ENCODE data around the gene DNAI1. TPM values are rescaled to one million over a fixed set of nuclear protein-coding genes. Genes with fewer than 3 reads are reported as not detected.

The DNAI1 gene
- polyA plus RNA-seq, 1 of the 3 experiments (the other 2 are of a cell fraction), result 0.46 TPM

GRCh38 chr9:34514401-34514800, 55.8 kb downstream of the DNAI1 start (continued):
- TF ChIP-seq, protein P1, sequence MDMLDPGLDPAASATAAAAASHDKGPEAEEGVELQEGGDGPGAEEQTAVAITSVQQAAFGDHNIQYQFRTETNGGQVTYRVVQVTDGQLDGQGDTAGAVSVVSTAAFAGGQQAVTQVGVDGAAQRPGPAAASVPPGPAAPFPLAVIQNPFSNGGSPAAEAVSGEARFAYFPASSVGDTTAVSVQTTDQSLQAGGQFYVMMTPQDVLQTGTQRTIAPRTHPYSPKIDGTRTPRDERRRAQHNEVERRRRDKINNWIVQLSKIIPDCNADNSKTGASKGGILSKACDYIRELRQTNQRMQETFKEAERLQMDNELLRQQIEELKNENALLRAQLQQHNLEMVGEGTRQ (IDR thresholded peaks at IDR 0.05; ENCODE audit: borderline replicate concordance, low read depth, low read length), result no peak
- TF ChIP-seq GABPA (IDR thresholded peaks at IDR 0.05; ENCODE audit: low read depth), result no peak
- no peak for TF ChIP-seq TAF1 (IDR thresholded peaks at IDR 0.05; ENCODE audit: borderline replicate concordance, low read depth, low read length)
- TF ChIP-seq POLR2AphosphoS5 (IDR thresholded peaks at IDR 0.05; ENCODE audit: low read depth, low read length), result no peak

DNA sequence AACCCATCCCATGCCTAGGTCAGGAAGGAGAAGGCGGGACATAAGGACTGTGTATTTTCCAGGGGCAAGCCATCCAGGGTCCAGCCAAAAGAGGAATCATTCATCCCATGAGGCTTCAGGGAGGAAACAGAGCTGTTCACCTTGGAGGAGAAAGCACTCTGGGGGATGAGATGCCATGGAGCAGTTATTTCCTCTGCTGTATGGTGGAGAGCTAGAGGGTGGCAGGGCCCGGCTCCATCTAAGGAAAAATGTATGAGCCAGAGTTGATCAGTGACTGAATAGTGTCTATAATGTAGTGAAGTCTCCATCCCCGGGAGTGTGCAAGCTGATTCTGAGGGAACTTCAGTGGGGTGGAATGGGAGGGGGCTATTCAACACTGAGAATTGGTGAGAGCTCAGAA, 56.2 kb downstream of the DNAI1 start:
- no peaks in the 10 kb centered on the region for H3F3A ChIP-seq (replicated peaks; ENCODE audit: insufficient read depth)
- no peak overlapping the region for H2AFZ ChIP-seq (ENCODE audit: low read depth)
- no peaks in the 10 kb centered on the region for H3K9me2 ChIP-seq
- H3K27ac ChIP-seq (ENCODE audit: low read depth in 2 of 2, low read length in 1 of 2), result no peak overlapping the region
- H3K27me3 ChIP-seq (ENCODE audit: insufficient read depth), result no peaks in the 10 kb centered on the region; the same call in 1 of the 2 replicates
- peaks cover 0 to 16% of the 10 kb centered on the region in 2 experiments; a peak in 1 of 4 replicates for H3K4me1 ChIP-seq (ENCODE audit: control insufficient read depth in 1 of 2, insufficient read depth in 2 of 2, low read depth in 1 of 2, low read length in 1 of 2)
- no peak overlapping the region for H3K9ac ChIP-seq
- no peaks in the 10 kb centered on the region for H4K20me1 ChIP-seq (ENCODE audit: insufficient read depth)
- CTCF ChIA-PET, result interaction anchor here (0.6 to 7.0 kb wide), 7 partner anchors 14 to 111 kb away, joined by 3 to 53 read pairs (median 3); no protein-coding TSS in a partner anchor
- H3K36me3 ChIP-seq (replicated peaks in 1 of 2; ENCODE audit: control insufficient read depth in 1 of 2, insufficient read depth in 2 of 2, low read length in 1 of 2), result no peaks in the 10 kb centered on the region
- H3K79me2 ChIP-seq (ENCODE audit: insufficient read depth), result no peaks in the 10 kb centered on the region
- no peak overlapping the region for H3K4me2 ChIP-seq
- TF ChIP-seq USF1 (IDR thresholded peaks at IDR 0.05; ENCODE audit: borderline replicate concordance, low read depth) (no peak), TEAD4 (IDR thresholded peaks at IDR 0.05; ENCODE audit: borderline replicate concordance, insufficient read depth) (no peak), CTCF (IDR thresholded peaks at IDR 0.05) (no peak), SIN3A (IDR thresholded peaks at IDR 0.05; ENCODE audit: borderline replicate concordance, low read depth, low read length) (no peak), RCOR1 (IDR thresholded peaks at IDR 0.05; ENCODE audit: low read length) (no peak), ELF1 (IDR thresholded peaks at IDR 0.05) (no peak), EZH2phosphoT487 (IDR thresholded peaks at IDR 0.05; ENCODE audit: borderline replicate concordance, low read depth) (no peak), RAD21 (IDR thresholded peaks at IDR 0.05; ENCODE audit: low read length) (no peak)
- TF ChIP-seq, protein P2, sequence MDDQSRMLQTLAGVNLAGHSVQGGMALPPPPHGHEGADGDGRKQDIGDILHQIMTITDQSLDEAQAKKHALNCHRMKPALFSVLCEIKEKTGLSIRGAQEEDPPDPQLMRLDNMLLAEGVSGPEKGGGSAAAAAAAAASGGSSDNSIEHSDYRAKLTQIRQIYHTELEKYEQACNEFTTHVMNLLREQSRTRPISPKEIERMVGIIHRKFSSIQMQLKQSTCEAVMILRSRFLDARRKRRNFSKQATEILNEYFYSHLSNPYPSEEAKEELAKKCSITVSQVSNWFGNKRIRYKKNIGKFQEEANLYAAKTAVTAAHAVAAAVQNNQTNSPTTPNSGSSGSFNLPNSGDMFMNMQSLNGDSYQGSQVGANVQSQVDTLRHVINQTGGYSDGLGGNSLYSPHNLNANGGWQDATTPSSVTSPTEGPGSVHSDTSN (IDR thresholded peaks at IDR 0.05), result no peak
- no peaks in the 10 kb centered on the region for H3K9me3 ChIP-seq
- H3K4me3 ChIP-seq (ENCODE audit: low read depth in 2 of 2, low read length in 1 of 2), result no peak overlapping the region
- POLR2A ChIA-PET, result interaction anchor here (0.5 kb wide), 1 partner anchor 28 kb away, joined by 4 read pairs; no protein-coding TSS in a partner anchor
- DNase-seq, result no peak
- 80% methylated on average over 3 of the region's 3 CpGs for WGBS (ENCODE audit: low lambda C conversion rate)
